IgD-negative memory B cell (primary cell): ENCODE results near the gene PDZD4. TPM values are rescaled to one million over a fixed set of nuclear protein-coding genes. Genes with fewer than 3 reads are reported as not detected.
A peak's percentile ranks its signal among the peaks of the same experiment; 100 is the strongest.

Experiments
- H3K27ac Mint-ChIP-seq, 3 donors: one replicate each; pipeline ENCODE4 v1.8.0; 2020 to 2022; ENCODE audit warnings: mild to moderate bottlenecking in 3 of 3, mixed read lengths in 3 of 3, moderate library complexity in 1 of 3
- H3K27me3 Mint-ChIP-seq: one replicate; pipeline ENCODE4 v1.8.0; 2021; ENCODE audit warnings: mixed read lengths
- H3K36me3 Mint-ChIP-seq: one replicate; pipeline ENCODE4 v1.8.0; 2020; ENCODE audit warnings: mild to moderate bottlenecking, mixed read lengths
- H3K4me1 Mint-ChIP-seq, 3 donors: one replicate each; pipeline ENCODE4 v1.8.0; 2020 to 2022; ENCODE audit warnings: mixed read lengths in 3 of 3, mild to moderate bottlenecking in 1 of 3
- H3K4me3 Mint-ChIP-seq, 4 donors: one replicate each; pipeline ENCODE4 v1.8.0; 2020 to 2022; ENCODE audit warnings: mild to moderate bottlenecking in 4 of 4, mixed read lengths in 4 of 4, moderate library complexity in 3 of 4
- H3K9me3 Mint-ChIP-seq, 3 donors: one replicate each; pipeline ENCODE4 v1.8.0; 2020 to 2021; ENCODE audit warnings: mixed read lengths in 3 of 3, mild to moderate bottlenecking in 1 of 3
- polyA plus RNA-seq: library from polyadenylated mRNA; unstranded; fragments of 300-500 nt; fragmentation: Illumina TruSeq; gene quantifications from one replicate; pipeline ENCODE4 v1.2.3, GENCODE V29; 2021

The PDZD4 gene
- polyA plus RNA-seq, 1 donor from 2014 or later: 0.15 TPM

DNA sequence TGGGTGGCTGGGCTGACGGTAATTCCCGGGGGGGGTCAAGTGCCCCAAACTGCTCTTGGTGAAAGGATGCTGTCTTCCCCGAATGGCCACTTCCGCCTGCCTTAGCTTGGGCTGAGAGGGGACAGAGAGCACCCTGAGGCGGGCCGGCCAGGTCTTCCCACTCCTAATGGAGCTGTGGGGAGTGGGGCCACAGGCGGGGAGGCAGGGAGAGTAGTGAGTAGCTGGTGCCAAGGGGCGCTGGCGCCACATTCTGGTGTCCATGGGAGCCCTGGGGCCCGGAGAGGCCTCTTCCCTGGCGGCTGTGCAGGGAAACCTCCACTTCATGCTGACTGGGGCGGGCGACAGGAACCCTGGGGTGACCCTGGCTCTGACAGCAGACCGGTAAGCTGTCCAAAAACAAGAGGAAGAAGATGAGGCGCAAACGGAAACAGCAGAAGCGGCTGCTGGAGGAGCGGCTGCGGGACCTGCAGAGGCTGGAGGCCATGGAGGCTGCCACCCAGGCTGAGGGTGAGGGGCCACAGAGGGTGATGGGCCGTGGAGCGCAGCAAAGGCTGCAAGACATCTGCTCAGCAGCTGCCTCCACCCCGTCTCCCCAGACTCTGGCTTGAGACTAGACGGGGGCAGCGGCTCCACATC is 46.8 kb downstream of the PDZD4 start:
- Mint-ChIP-seq H3K27ac (no peak overlapping the region), H3K9me3 (no peaks in the 10 kb centered on the region), H3K36me3 (peaks cover 2% of the 10 kb centered on the region), H3K4me1 (no peaks in the 10 kb centered on the region), H3K4me3 (no peak overlapping the region), H3K27me3 (peaks cover 8% of the 10 kb centered on the region)

DNA sequence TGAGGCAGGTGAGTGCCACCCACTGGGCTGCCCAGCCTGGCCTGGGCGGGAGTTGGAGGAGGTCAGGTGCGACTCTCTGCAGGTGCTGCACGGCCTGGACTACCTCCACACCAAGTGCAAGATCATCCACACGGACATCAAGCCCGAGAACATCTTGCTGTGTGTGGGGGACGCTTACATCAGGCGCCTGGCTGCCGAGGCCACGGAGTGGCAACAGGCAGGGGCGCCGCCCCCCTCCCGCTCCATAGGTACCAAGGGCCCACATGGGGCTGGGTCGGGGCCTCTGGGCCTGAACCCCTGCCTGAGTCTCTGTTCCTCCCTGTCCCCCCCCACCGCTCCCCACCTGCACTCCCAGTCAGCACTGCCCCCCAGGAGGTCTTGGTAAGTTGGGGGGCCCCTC is 47.5 kb downstream of the PDZD4 start:
- Mint-ChIP-seq H3K27ac (no peak overlapping the region), H3K4me1 (no peaks in the 10 kb centered on the region), H3K9me3 (no peaks in the 10 kb centered on the region), H3K27me3 (peaks cover 8% of the 10 kb centered on the region), H3K4me3 (no peak overlapping the region), H3K36me3 (peaks cover 2% of the 10 kb centered on the region)

DNA sequence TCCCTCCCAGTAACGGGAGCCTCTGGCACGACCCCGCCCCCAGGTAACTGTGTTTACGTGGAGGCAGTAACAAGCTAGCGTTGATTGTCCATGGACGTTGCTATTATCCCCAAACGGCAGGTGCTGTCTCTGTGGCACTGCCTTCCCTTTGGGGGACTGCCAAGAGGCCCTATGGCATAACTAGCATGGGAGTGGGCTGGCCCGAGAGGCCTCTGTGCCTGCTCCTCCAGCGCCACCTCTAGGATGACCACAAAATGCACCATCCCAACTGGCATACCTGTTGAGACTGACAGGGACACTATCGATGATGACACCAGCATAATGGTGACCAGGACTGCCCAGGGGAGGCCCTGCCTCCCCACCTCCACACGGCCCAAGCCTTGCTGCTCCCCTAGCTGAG is 48.0 kb downstream of the PDZD4 start:
- Mint-ChIP-seq H3K9me3 (no peaks in the 10 kb centered on the region), H3K27ac (no peak overlapping the region), H3K4me3 (no peak overlapping the region), H3K36me3 (peaks cover 2% of the 10 kb centered on the region), H3K4me1 (no peaks in the 10 kb centered on the region), H3K27me3 (peaks cover 8% of the 10 kb centered on the region)

DNA sequence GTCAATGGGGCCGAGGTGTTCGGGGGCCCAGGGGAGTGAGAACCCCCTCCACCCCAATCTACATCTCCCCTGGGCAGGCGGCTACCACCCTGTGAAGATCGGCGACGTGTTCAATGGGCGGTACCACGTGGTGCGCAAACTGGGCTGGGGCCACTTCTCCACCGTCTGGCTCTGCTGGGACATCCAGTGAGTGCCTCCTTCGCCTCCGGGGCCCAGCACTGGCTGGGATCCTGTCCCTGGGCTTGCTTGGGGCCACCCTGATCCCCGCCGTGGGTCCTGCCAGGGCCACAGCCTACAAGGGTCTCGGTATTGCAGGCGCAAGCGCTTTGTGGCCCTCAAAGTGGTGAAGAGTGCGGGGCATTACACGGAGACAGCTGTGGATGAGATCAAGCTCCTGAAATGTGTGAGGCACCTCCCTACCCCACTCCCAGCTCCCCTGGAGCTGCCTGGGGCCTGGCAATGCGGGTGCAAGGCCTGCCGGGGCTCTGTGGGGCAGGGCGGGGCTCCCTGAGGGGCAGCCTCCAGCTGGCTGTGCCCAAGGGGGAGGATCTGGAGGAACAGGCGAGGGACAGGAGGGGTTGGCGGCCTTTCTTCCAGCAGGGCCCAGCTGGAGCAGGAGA is 48.8 kb downstream of the PDZD4 start:
- H3K9me3 Mint-ChIP-seq: no peaks in the 10 kb centered on the region
- no peaks in the 10 kb centered on the region for H3K4me1 Mint-ChIP-seq

DNA sequence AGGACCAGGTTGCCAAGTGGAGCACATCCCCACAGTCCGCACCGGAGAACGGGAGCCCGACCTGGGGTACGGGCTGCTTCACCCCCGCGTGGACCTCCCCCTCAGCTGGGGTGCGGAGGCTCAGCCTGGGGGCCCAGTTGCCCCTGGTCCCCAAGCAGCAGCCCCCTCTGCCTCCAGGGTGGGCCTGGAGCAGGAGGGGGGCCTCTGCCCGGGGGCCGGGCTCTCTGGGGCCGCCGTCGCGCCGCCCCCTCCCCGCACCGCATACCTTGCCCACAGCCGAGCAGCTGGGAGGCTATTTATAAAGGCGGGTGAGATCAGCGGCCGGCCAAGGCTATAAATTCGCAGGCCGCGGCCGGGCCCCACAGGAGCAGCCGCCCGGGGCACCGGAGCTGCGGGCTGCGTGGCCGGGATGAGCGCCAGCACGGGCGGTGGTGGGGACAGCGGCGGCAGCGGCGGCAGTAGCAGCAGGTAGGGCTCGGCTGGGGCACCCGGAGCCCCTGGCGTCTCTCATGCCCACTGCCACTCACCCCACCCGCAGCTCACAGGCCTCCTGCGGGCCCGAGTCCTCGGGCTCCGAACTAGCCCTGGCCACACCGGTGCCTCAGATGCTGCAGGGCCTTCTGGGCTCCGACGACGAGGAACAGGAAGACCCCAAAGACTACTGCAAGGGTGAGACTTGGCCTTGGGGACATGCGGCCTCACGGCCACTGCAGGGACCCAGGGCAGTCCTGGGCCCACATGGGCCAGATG is 49.5 kb downstream of the PDZD4 start, which contains the start of gene SRPK3:
TSS of gene SRPK3 (plus strand) at position 364 of the 750 bp plus-strand sequence. CDS start at position 410, 46 bp downstream.
- peaks cover 0 to 2% (median 0%) of the 10 kb centered on the region in 3 donors for H3K4me1 Mint-ChIP-seq
- no peaks in the 10 kb centered on the region for H3K9me3 Mint-ChIP-seq
- H3K27ac Mint-ChIP-seq: peak within 1 kb of the TSS in 1 of 3 donors; percentile 13
- peaks cover 2% of the 10 kb centered on the region for H3K36me3 Mint-ChIP-seq
- peaks cover 8% of the 10 kb centered on the region for H3K27me3 Mint-ChIP-seq
- peak within 1 kb of the TSS in 2 of 4 donors; percentile 71 to 82 for H3K4me3 Mint-ChIP-seq

More for the DNA sequence above, 48.8 kb downstream of the PDZD4 start:
- H3K27me3 Mint-ChIP-seq: peaks cover 8% of the 10 kb centered on the region
- H3K36me3 Mint-ChIP-seq: peaks cover 2% of the 10 kb centered on the region
- H3K4me3 Mint-ChIP-seq: no peak overlapping the region
- no peak overlapping the region for H3K27ac Mint-ChIP-seq

DNA sequence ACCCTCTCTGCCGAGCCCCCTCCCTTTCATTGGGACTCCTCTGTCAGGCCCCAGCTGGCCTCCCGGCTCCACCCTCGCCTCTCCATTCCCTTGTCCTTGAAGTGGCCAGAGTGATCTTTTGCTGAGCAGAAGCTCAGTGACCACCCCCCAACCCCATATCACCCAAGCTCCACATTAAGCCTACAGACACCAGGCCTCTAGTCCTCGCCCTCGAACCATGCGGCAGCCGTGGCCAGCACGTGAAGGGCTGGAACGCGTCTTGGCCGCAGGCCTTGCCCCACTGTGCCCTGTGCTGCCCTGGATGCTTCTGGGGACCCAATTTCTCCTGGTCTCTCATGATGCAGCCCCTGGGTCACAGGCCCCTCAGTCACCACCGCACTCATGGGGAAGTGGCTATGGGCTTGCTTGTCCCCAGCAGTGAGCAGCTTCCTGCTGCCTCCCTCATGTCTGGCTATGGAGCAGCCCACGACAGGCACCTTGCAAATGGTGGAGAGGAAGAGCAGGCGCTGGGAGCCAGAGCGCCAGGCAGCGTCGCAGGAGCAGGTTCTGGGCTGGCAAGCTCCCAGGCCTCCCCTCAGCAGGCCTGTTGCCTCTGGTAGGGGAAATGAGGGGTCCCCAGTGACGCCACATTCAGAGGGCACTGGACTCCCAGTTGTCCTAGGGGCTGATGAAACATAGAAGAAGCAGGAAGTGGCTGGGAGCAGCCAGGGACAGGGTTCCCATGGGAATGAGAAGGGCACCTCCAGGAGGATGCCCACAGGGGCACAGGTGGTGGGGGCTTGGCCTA is 50.3 kb downstream of the PDZD4 start:
- Mint-ChIP-seq H3K4me3 (peak overlapping the region in 2 of 4 donors; percentile 71 to 82), H3K27me3 (peaks cover 8% of the 10 kb centered on the region), H3K36me3 (peaks cover 2% of the 10 kb centered on the region), H3K4me1 (peaks cover 0 to 2% (median 0%) of the 10 kb centered on the region in 3 donors), H3K27ac (peak overlapping the region in 1 of 3 donors; percentile 13), H3K9me3 (no peaks in the 10 kb centered on the region)

DNA sequence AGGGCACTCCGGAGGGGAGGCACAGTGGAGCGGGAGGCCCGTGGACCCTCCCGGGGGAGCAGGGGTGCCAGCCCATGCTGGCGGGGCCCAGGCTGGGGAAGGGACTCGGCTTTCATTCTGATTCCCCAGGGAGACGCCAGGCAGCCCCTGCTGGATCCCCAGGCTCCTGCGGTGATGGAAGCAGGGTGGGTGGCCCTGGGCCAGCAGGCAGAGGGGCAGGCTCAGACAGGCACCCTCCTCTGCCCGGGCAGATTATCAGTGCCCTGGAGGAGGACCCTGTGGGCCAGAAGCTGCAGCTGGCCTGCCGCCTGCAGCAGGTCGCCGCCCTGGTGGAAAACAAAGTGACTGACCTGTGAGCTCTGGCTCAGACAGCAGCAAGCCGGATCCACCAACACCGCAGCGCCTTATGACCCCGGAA is 51.7 kb downstream of the PDZD4 start:
- no peaks in the 10 kb centered on the region for H3K36me3 Mint-ChIP-seq
- H3K4me1 Mint-ChIP-seq: peaks cover 0 to 2% (median 0%) of the 10 kb centered on the region in 3 donors
- no peaks in the 10 kb centered on the region for H3K9me3 Mint-ChIP-seq
- peaks cover 8% of the 10 kb centered on the region for H3K27me3 Mint-ChIP-seq
- H3K4me3 Mint-ChIP-seq: no peak overlapping the region
- no peak overlapping the region for H3K27ac Mint-ChIP-seq

DNA sequence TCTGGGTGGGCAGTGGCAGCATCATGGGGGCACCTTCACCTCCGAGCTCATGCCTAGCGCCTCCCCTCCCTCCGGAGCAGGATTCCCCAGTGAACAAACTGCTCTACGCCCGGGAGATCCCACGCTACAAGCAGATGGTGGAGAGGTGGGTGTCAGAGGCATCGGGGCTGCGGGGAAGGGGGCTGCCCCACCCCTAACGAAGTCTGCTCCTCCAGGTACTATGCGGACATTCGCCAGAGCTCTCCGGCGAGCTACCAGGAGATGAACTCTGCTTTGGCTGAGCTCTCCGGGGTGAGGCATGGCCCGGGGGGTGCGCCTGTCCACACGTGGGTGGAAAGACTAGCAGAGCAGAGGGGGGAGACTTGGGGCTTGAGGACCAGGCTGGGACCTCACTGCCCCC is 52.2 kb downstream of the PDZD4 start:
- peaks cover 0 to 2% (median 0%) of the 10 kb centered on the region in 3 donors for H3K4me1 Mint-ChIP-seq
- no peaks in the 10 kb centered on the region for H3K9me3 Mint-ChIP-seq
- peaks cover 8% of the 10 kb centered on the region for H3K27me3 Mint-ChIP-seq
- H3K36me3 Mint-ChIP-seq: no peaks in the 10 kb centered on the region
- no peak overlapping the region for H3K4me3 Mint-ChIP-seq
- H3K27ac Mint-ChIP-seq: no peak overlapping the region

DNA sequence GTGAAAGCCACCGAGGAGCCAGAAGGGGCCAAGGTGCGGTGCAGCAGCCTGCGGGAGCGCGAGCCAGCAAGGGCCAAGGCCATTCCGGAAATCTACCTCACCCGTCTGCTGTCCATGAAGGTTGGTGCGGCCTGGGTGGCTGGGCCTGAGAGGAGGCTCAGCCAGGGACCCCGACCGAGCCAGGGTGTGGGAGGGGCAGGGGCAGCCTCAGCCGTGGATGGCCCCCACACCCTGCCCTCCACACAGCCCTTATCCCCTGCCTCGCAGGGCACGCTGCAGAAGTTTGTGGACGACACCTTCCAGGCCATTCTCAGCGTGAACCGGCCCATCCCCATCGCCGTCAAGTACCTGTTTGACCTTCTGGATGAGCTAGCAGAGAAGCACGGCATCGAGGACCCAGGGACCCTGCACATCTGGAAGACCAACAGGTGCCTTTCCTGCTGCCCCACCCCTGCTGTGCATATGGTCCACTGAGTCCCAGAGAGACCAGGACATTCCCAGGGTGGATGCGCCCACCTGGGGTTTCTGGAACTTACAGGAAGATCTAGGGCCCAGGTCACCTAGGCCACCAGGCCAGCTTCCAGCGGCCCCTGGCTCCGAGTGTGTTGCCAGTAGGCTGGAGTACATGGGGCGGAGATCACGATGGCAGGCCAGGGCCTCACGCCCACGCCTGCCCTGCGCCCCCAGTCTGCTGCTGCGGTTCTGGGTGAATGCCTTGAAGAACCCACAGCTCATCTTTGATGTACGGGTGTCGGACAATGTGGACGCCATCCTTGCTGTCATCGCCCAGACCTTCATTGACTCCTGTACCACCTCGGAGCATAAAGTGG is 52.9 kb downstream of the PDZD4 start:
- H3K9me3 Mint-ChIP-seq: no peaks in the 10 kb centered on the region
- H3K27ac Mint-ChIP-seq: no peak overlapping the region
- H3K27me3 Mint-ChIP-seq: peaks cover 8% of the 10 kb centered on the region
- H3K4me3 Mint-ChIP-seq: no peak overlapping the region
- H3K36me3 Mint-ChIP-seq: no peaks in the 10 kb centered on the region
- peaks cover 0 to 2% (median 0%) of the 10 kb centered on the region in 3 donors for H3K4me1 Mint-ChIP-seq

DNA sequence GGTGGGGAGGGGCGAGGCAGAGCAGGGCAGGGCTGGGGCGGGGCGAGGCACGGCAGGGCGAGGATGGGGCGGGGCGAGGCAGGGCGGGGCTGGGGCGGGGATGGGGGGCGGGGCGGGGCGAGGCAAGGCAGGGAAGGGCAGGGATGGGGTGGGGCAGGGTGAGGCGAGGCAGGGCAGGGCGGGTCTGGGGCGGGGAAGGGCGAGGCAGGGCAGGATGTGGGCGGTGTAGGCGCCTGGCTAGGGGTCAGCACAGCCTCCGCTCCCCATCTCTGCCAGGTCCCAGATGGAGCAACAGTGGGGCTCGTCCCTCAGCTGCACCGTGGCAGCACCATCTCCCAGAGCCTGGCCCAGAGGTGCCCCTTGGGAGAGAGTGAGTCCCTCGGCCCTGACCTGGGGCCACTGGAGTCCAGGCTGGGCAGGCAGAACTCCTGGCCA is 53.7 kb downstream of the PDZD4 start:
- H3K36me3 Mint-ChIP-seq: no peaks in the 10 kb centered on the region
- H3K9me3 Mint-ChIP-seq: no peaks in the 10 kb centered on the region
- H3K27ac Mint-ChIP-seq: no peak overlapping the region
- H3K4me3 Mint-ChIP-seq: no peak overlapping the region
- peaks cover 0 to 2% (median 0%) of the 10 kb centered on the region in 3 donors for H3K4me1 Mint-ChIP-seq
- peaks cover 8% of the 10 kb centered on the region for H3K27me3 Mint-ChIP-seq

DNA sequence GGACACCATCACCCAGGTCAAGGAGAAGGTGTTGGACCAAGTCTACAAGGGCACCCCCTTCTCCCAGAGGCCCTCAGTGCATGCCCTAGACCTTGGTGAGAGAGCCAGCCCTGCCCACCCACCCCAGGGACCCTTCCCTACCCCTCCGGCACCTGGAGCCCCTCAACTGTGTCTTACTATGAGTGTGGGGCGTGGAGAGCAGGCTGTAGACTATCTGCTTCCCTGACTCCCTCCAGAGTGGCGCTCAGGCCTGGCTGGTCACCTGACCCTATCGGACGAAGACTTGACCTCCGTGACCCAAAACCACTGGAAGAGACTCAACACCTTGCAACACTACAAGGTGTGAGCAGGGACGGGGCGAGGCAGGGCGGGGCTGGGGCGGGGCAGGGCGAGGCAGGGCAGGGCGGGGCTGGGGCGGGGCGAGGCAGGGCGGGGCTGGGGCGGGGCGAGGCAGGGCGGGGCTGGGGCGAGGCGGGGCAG is 54.2 kb downstream of the PDZD4 start:
- peaks cover 0 to 2% (median 0%) of the 10 kb centered on the region in 3 donors for H3K4me1 Mint-ChIP-seq
- H3K9me3 Mint-ChIP-seq: no peaks in the 10 kb centered on the region
- peaks cover 8% of the 10 kb centered on the region for H3K27me3 Mint-ChIP-seq
- no peak overlapping the region for H3K4me3 Mint-ChIP-seq
- no peak overlapping the region for H3K27ac Mint-ChIP-seq
- H3K36me3 Mint-ChIP-seq: no peaks in the 10 kb centered on the region

DNA sequence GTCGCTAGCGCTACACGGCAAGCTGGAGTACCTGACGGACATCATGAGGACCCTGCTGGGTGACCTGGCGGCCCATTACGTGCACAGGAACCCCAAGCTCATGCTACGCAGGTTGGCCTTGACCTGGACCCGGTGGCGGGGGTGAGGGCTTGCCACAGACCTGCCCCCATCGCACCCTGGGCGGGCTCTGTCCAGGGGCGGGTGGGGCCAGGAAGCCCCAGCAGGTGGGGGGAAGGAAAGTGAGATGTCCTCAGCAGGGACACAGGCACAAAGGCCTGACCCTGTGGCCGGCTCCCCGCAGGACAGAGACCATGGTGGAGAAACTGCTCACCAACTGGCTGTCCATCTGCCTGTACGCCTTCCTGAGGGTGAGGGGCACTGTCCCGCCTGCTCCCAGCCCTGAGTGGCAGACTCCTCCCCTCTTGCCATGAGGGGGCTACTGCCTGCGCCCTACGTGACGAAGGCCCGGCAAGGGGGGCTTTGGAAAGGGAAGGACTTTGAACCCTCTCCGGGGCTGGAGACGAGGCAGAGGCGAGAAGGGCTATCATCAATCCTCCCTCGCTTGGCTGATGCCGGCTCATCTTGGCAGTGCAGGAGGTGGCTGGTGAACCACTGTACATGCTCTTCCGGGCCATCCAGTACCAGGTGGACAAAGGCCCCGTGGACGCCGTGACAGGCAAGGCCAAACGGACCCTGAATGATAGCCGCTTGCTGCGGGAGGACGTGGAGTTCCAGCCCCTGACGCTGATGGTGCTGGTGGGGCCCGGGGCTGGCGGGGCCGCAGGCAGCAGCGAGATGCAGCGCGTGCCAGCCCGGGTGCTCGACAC is 54.8 kb downstream of the PDZD4 start:
- H3K27me3 Mint-ChIP-seq: peaks cover 8% of the 10 kb centered on the region
- no peaks in the 10 kb centered on the region for H3K9me3 Mint-ChIP-seq
- no peaks in the 10 kb centered on the region for H3K36me3 Mint-ChIP-seq
- H3K4me1 Mint-ChIP-seq: peaks cover 0 to 2% (median 0%) of the 10 kb centered on the region in 3 donors
- no peak overlapping the region for H3K4me3 Mint-ChIP-seq
- H3K27ac Mint-ChIP-seq: no peak overlapping the region

DNA sequence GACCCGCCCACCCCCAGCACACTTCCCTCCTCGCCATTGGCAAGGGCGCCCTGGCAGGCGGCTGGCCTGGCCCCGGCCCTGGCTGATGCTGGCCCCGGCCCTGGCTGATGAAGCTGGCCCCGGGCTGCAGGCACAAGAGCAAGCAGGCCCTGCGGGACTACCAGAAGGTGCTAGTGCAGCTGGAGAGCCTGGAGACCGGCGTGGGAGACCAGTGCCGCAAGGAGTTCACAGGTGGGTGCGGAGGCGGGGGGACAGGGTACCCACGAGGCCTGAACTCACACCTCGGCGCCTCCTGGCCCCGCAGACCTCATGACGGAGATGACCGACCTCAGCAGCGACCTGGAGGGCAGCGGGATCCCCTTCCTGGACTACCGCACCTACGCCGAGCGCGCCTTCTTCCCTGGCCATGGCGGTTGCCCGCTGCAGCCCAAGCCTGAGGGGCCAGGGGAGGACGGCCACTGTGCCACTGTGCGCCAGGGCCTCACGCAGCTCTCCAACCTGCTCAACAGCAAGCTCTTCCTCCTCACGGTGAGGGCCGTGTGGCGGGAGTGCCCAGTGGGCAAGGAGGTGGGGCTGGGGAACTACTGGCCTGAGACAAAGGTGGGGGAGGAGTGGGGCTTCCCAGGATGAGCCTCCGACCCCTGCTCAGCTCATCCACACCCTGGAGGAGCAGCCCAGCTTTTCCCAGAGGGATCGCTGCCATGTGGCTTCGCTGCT is 55.6 kb downstream of the PDZD4 start:
- Mint-ChIP-seq H3K27ac (no peak overlapping the region), H3K9me3 (no peaks in the 10 kb centered on the region), H3K36me3 (no peaks in the 10 kb centered on the region), H3K4me3 (no peak overlapping the region), H3K4me1 (peaks cover 0 to 2% (median 0%) of the 10 kb centered on the region in 3 donors), H3K27me3 (peaks cover 2% of the 10 kb centered on the region)
